GM19468 (cell line): Measurements from ENCODE around the gene SLCO6A1.

Source experiments
- ATAC-seq: cut with Tn5 transposase; IDR thresholded peaks from one replicate; pipeline ENCODE4 v1.9.1; 2021; ENCODE audit warnings: mild to moderate bottlenecking, moderate library complexity, moderate number of reproducible peaks; ENCODE audit not compliant: unreplicated experiment; ENCODE audit errors: extremely low read depth

Gene SLCO6A1

GRCh38 chr5:102453716-102454115 lies 45.1 kb downstream of the SLCO6A1 start:
- ATAC-seq = no peak

GRCh38 chr5:102451082-102451481 lies 47.7 kb downstream of the SLCO6A1 start:
- no peak for ATAC-seq

- no peak for ATAC-seq
These were observed 48.3 kb downstream of the SLCO6A1 start for GRCh38 chr5:102450313-102450990.

- ATAC-seq = no peak
These were observed 65.3 kb downstream of the SLCO6A1 start for GRCh38 chr5:102433473-102433872.

GRCh38 chr5:102421647-102422046 lies 77.2 kb downstream of the SLCO6A1 start:
- ATAC-seq = no peak

GRCh38 chr5:102418531-102418930 lies 80.3 kb downstream of the SLCO6A1 start:
- no peak for ATAC-seq

- ATAC-seq = no peak
These were observed 84.4 kb downstream of the SLCO6A1 start for GRCh38 chr5:102414448-102414847.

GRCh38 chr5:102388235-102388634 lies 110.6 kb downstream of the SLCO6A1 start:
- ATAC-seq = no peak

GRCh38 chr5:102385365-102385764 lies 113.4 kb downstream of the SLCO6A1 start:
- no peak for ATAC-seq

- no peak for ATAC-seq
These were observed 118.6 kb downstream of the SLCO6A1 start for GRCh38 chr5:102380174-102380573.

GRCh38 chr5:102375876-102376275 lies 122.9 kb downstream of the SLCO6A1 start:
- ATAC-seq = no peak

GRCh38 chr5:102375272-102375671 lies 123.5 kb downstream of the SLCO6A1 start:
- no peak for ATAC-seq

GRCh38 chr5:102368392-102368791 lies 130.4 kb downstream of the SLCO6A1 start:
- no peak for ATAC-seq

GRCh38 chr5:102341681-102342288 lies 157.0 kb downstream of the SLCO6A1 start:
- no peak for ATAC-seq

GRCh38 chr5:102324714-102325113 lies 174.1 kb downstream of the SLCO6A1 start:
- no peak for ATAC-seq
